HG03159 (cell line): Measurements from ENCODE around the gene GAB3.
"Not testable (repeated sequence)": the region's sequence is repeated elsewhere in the genome, so short reads cannot be mapped to it uniquely, and the experiment has no call there.

Experiments used
- ATAC-seq: cut with Tn5 transposase; IDR thresholded peaks from one replicate; pipeline ENCODE4 v1.9.1; 2021; ENCODE audit warnings: mild to moderate bottlenecking, moderate library complexity; ENCODE audit not compliant: unreplicated experiment

GAB3 gene

GRCh38 chrX:154658187-154658586 lies 92.7 kb downstream of the GAB3 start:
- no peak for ATAC-seq

DNA sequence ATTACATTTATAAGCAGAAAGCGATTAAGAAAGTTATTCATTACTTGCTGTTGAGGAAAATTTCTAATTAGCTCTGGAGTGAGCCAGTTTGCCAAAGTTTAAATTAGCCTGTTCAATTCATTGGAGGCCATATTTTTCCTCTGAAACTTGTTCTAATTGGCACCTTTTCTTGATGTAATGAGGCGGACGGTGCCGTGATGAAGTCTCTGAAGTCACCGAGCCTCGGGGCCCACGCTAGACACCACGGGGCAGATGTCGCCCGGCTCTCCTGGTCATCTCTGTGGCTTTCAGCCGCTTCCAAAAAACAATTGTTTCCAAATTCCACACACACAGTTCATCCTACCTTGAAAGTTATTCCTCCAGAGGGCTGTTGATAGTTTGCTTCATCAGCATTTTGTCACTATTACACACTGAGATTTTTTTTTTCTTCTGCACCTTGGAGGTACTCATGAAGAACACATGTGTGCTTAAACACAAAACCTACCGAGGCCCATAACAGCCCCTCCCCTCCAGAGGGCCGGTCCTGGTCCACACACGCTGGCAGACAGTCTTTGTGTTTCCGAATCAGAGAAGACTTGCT lies 93.6 kb downstream of the GAB3 start:
- no peak for ATAC-seq

DNA sequence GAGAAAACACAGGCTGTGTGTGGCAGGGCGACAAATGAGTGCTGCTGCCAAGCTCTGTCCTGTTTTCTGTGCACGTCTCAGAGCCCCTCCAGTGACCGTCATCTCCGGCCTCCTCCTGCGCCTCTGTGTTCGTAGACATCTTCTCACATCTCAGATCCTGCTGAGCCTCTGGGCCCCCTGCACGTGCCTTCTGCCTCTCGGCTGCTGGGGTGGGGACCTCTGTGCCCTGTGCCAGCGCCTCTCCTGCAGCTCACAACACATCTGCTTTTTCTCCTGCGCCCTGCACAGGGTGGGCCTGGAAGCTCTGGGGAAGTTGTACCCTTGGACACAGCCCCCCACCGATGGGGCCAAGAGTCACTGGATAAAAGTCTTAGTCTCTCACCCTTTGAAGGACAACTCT lies 95.1 kb downstream of the GAB3 start:
- no peak for ATAC-seq

- ATAC-seq = no peak
These were observed 95.5 kb downstream of the GAB3 start for GRCh38 chrX:154655346-154655745.

DNA sequence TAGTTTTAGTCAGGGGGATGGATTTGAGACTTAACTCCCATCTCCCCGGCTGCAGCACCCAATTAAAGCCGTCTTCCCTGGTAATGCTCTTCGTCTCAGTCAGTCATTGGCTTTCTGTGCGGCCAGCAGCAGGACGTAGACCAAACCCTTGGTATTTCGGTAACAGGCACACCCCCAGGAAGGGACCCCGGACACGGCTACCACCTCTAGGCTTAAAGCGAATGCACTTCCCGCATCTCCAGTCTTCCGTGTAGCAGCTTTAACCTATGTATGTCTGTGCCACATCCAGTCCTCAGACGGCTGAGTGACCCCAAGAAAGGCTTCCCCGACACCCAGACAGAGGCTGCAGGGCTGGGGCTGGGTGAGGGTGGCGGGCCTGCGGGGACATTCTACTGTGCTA lies 96.0 kb downstream of the GAB3 start:
- ATAC-seq = no peak

GRCh38 chrX:154654372-154654771 lies 96.5 kb downstream of the GAB3 start:
- no peak for ATAC-seq

DNA sequence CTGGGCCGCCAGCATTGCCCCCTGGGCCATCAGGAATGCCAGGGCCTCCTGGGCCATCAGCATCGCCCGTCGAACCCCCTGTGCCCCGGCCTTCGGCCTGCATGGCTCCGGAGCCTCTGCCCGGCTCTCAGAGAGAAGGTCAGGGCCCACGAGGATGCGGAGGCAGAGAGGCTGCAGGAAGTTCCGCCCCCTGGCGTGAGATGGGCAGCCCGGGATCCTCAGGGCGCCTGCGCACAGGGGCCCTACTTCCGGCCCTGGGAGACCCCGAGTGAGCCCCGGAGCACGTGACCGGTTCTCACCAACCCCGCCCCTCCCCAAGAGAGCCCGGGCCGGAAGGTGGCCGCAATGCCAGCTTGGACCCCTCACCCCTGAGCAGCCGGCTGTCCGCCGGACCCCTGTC lies 97.5 kb downstream of the GAB3 start, which contains the start of gene CTAG2:
TSS of gene CTAG2 (minus strand) at position 167 of the 400 bp plus-strand sequence. CDS start at position 103, 64 bp downstream.
- ATAC-seq = not testable (repeated sequence)

GRCh38 chrX:154653048-154653401 lies 97.9 kb downstream of the GAB3 start:
- ATAC-seq = no peak

DNA sequence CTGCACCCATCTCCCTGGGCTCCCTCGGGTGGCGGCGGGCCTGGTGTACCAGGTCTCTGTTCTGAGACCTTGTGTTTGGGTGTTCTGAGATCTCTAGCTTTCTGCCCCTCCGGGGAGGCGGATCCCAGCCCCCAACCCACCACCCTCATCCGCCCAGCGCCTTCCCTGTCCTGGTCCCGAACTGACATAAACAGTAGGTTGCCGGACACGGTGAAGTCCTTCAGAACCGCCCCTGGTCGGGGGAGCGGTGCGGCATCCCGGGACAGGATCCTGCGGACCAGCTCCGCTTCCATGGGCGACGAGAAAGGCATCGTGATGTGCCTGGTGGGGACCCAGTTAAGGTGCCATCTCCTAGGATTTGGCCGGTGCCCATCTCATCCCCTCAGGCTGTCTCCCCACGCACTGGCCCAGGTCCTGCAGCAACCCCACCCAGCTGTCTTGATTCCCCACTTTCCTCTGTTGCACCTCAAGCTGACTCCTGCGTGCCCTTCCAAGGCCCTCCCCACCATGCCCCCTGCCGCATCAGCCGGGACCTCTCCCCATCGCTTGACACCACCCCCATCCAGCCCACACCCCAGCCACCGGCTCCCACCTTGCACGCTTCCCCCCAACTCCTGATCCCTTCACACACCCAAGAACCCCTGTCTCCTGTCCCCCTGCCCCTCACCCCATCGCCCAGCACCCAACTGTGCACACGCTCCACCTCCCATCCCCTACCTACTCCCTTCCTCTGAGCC lies 98.4 kb downstream of the GAB3 start:
- no peak for ATAC-seq

DNA sequence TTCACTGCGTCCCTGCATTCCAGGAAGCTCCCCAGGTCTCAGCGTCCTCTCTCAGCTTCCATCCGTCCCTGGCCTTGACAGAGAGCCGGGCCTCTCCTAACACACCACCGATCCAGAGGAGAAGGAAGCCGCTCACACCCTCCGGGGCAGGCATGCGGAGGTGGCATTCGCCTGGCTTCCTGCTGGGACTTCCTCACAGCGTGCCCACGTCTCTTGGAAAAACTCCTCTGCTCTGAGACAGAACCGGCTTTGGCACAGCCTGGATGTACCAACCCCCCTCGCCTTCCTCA lies 100.7 kb downstream of the GAB3 start:
- ATAC-seq = no peak

DNA sequence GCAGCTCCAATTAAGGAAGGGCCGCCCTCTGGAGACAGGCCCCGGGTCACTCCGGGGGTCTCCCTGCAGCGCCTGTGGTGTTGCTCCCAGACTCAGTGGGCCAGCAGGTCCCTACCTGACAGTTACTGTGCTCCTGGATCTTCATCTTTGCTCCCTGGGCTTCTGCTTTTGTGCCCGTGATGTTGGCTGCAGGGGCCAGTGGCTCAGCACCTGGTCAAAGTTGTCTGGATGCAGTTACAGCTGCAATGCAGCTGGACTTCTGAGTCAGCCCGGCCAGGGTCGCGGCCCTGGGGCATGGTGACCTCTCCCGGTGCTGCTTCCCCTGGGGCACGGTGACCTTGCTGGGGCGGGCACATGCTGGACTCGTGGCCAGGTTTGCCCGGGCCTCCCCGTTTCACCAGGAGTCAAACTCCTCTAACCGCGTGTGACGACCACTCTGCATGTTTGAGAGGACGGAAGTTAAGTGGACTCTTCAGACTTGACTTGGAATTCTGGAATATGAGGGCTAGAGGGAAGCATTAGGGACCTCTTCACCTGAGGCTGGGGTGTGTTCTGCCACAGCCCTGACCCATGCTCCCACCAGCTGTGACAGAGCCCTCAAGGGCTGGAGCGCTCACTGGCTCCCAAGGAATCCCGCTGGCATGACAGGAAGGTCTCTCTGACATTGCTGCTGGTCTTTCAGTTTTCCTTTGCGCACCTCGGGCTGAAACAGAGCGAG lies 101.2 kb downstream of the GAB3 start:
- ATAC-seq = no peak

DNA sequence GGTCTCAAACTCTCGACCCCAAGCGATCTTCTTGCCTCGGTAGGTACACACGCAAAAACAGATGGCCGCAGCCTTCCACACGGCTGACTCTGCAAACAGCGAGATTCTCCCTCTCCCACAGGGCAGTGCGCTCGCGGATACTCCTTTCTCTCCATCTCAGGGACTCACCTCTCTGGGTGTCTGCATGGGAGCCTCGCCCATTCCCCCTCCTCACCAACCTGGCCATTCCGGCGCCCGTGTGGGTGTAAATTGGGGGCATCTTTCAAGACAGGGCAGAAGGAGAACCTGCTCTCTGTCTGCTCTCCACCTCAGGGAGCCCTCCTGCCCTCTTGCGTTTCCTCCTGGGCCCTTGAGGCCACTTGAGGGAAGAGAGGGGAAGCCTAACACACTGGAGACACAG lies 101.9 kb downstream of the GAB3 start:
- no peak for ATAC-seq

DNA sequence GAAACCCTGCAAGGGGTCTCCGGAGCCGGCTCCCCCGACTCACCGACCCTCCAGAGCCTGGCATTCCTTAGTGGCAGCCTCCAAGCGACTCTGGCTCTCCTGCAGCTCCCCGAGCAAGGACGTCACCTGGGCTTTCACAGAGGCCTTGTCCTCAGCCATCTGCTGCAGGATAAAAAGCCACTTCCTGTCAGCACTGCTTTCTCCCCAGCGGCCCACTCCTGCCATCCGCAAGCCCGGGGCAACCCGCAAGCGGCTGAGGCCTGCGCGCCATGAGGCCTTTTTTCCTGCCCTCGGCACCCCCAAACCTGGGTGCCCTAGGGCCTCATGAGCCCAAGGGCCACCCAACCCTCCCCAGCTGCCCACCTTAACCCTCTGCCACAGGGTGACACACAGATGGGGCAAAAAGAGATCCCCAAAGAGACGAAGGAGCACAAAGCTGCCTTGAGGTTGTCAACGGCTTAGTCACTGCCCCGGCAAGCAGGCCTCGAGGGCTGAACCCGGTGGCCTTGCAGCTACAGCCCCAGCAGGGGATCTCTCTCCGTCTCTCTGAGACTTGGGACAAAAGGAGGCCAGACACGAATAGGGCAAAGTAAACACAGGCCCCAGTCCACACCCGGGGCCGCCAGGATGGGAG lies 105.0 kb downstream of the GAB3 start:
- ATAC-seq = not testable (repeated sequence)

GRCh38 chrX:154643708-154644107 lies 107.2 kb downstream of the GAB3 start:
- not testable (repeated sequence) for ATAC-seq

DNA sequence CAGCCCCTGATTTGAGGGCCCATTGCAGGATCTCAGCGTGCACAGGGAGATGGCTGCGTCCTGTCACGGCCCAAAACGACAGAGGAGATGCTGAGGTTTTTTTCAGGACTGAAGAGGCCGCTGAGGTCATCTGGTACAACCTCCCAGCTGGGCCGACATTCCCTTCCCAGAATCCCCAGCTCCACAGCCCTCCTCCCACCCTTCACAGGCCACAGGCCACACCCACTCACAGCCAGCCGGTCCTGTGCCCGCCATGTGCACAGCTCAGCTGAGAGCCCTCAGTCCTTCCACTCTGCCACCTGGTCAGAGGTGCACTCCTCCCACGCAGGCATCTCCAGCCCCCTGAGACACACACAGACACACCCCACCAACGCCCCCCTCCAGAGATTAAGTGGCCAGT lies 109.1 kb downstream of the GAB3 start:
- ATAC-seq = not testable (repeated sequence)

DNA sequence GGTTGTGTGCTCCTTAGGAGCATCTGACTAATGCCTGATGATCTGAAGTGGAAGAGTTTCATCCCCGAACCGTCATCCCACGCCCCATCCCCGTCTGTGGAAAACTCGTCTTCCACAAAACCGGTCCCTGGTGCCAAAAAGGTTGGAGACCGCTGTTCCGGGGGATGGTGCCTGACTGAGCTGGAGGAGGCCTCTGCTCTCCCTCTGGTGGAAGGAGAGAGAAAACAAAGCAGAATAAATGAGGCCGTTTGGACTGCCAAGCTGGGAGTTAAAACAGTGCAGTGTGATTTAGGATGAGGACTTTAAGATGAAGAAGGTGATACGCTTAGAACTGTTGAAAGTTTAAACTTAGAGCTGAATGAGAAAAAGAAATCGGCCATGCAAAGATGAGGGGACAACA lies 117.2 kb downstream of the GAB3 start:
- not testable (repeated sequence) for ATAC-seq

- ATAC-seq = not testable (repeated sequence)
These were observed 119.9 kb downstream of the GAB3 start for GRCh38 chrX:154630949-154631348.

DNA sequence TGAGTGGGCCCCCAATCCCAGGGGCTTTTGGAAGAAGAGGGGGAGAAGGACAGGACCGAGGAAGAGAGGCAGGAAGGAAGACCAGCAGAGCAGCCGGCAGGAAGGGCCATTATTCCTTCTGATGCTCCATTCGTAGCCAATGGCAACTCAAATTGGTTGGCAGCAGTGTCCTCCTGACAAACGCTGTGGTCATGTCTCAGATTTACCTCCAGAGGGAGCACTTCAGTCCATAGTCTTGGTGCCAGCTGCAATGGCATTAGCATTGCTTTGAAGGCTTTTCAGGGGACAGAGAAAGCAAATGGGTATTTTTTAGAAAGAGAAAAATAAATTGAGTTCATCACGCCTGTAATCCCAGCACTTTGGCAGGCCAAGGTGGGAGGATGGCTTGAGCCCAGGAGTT lies 121.9 kb downstream of the GAB3 start:
- ATAC-seq = not testable (repeated sequence)
